Omental fat pad (tissue), 4 donors: ENCODE measurements around the gene KIF3B. TPM values are rescaled to one million over a fixed set of nuclear protein-coding genes. Genes with fewer than 3 reads are reported as not detected.
A peak's percentile ranks its signal among the peaks of the same experiment; 100 is the strongest.
"Not testable (repeated sequence)": the region's sequence is repeated elsewhere in the genome, so short reads cannot be mapped to it uniquely, and the experiment has no call there.

Experiments used
- ATAC-seq: fragments of 150-250 bp; one replicate; pipeline ENCODE4 v1.9.1; 2016; ENCODE audit warnings: mild to moderate bottlenecking, moderate library complexity; ENCODE audit not compliant: low FRiP score
- DNase-seq: peaks from one replicate; pipeline ENCODE4 v3.0.0-alpha.2; 2019; ENCODE audit warnings: low spot score
- total RNA-seq, 4 donors: library from RNA; depleted of rRNA; stranded (reverse); fragments of >200 nt; gene quantifications; one replicate each; pipeline ENCODE4 v1.1.0, GENCODE V29; 2016
- TF ChIP-seq, protein P1 (sequence below), 3 donors: fragments of 450-650 bp; IDR thresholded peaks; one replicate each; pipeline ENCODE4 v1.5.1; 2016 to 2017; ENCODE audit warnings: antibody characterized with exemption in 3 of 3, mild to moderate bottlenecking in 3 of 3, moderate library complexity in 2 of 3

Gene KIF3B
- total RNA-seq, 4 donors from 2014 or later: 19.9 to 25.4 (median 22.7) TPM

DNA sequence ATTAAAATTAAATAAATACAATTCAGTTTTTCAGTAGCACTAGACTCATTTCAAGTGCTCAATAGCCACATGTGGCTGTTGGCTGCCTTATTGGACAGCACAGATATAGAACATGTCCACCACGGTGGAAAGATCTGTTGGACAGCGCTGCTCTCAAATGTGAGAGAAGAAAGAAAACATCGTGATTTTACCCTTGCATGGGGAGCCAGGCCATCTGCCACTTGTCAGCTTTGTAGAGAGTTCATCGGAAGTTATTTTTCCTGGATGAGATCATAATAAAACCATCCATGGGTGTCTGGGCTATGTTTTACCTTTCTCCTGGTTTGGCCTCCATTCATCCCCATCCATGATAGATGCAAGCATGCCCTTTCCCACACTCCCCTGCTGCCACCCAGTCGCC lies 5.8 kb upstream of the KIF3B start:
- TF ChIP-seq, protein P1, sequence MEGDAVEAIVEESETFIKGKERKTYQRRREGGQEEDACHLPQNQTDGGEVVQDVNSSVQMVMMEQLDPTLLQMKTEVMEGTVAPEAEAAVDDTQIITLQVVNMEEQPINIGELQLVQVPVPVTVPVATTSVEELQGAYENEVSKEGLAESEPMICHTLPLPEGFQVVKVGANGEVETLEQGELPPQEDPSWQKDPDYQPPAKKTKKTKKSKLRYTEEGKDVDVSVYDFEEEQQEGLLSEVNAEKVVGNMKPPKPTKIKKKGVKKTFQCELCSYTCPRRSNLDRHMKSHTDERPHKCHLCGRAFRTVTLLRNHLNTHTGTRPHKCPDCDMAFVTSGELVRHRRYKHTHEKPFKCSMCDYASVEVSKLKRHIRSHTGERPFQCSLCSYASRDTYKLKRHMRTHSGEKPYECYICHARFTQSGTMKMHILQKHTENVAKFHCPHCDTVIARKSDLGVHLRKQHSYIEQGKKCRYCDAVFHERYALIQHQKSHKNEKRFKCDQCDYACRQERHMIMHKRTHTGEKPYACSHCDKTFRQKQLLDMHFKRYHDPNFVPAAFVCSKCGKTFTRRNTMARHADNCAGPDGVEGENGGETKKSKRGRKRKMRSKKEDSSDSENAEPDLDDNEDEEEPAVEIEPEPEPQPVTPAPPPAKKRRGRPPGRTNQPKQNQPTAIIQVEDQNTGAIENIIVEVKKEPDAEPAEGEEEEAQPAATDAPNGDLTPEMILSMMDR (IDR thresholded peaks at IDR 0.05): no peak
- ATAC-seq (no peak), DNase-seq (no peak)

DNA sequence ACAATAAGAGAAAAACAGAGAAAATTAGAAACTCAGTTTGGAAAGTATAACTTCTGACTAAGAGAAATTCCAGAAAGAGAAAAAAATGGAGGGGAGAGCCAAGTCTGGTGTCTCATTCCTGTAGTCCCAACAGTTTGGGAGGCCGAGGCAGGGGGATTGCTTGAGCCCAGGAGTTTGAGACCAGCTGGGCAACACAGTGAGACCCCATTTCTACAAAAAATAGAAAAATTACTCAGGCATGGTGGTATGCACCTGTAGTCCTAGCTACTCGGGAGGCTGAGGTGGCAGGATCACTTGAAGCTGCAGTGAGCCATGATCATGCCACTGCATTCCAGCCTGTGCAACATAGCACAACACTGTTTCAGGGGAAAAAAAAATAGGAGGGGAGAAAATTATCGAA lies 3.1 kb upstream of the KIF3B start:
- TF ChIP-seq, protein P1 (IDR thresholded peaks at IDR 0.05): no peak
- DNase-seq: no peak
- ATAC-seq: no peak

DNA sequence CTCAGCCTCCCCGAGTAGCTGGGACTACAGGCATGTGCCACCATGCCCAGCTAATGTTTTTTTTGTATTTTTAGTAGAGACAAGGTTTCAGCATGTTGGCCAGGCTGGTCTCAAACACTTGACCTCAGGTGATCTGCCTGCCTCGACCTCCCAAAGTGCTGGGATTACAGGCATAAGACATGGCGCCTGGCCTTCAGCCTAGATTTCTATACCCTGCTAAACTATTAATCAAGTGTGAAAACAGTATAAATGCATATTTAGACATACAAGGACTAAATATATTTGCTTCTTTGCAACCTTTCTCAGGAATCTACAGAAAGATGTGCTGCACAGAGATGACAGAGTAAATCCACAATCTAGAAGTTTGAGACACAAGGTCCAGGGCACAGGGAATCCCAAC lies 2.3 kb upstream of the KIF3B start:
- ATAC-seq, DNase-seq: not testable (repeated sequence)

DNA sequence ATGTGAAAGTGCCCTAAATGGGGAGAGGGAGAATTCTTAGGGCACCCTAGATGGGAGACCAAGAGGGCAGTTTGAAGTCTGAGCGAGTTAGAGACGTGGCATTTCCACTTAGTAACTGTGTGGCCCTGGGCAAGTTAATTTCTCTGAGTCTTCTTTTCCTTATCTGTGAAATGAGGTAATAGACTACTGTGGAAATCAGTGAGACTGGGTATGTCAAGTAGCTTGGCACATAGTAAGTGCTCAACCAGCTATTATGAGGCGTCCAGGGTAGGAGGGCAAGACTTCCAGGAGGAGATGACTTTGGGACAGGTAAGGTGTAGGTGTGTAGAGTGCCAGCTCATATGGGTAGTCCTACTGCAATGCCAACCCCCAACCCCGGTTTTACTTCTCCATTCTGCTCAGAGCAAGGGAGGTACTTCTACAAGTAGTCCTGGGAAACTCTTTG lies 770 bp downstream of the KIF3B start:
- DNase-seq: no peak
- TF ChIP-seq, protein P1 (IDR thresholded peaks at IDR 0.05): no peak
- ATAC-seq: peak; percentile 15

DNA sequence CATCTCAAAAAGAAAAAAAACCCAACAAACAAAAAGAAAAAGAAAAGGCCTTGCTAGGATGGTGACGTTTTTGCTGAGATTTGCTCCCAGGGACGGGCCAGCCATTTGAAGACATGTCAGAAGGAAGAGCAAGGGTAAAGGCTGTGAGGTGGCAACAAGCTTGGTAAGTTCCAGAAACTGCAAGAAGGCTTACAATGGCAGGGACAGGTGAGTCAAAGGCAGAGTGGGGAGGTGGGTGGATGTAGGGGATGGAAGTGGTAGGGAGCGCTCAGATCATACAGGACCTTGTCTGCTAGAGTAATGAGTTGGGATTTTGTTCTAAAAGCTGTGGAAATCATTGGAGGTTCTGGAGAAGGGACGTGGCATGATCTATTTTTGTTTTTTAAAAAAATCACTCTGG lies 4.3 kb downstream of the KIF3B start:
- no peak for ATAC-seq
- DNase-seq: no peak
- TF ChIP-seq, protein P1 (IDR thresholded peaks at IDR 0.05): no peak

DNA sequence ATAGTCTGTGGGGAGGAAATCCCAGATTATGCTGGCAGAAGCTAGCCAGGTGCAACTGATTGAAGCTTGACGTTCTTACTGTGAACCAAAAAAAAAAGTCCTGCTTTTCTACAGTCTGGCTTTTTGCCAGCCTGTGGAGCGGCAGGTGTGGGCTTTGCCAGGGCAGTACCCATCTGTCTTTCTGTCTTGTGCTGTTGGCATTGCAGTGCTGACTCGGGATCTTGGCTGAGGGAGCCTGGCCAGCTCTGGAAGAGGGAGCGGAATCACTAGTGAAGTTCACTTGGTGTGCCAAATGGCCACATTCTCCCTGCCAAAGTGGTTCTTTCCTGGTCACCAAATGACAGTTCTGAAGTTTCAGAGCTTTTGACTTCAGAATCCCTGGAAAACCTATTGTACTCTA lies 5.0 kb downstream of the KIF3B start:
- DNase-seq (no peak), ATAC-seq (no peak)
- TF ChIP-seq, protein P1 (IDR thresholded peaks at IDR 0.05): no peak

DNA sequence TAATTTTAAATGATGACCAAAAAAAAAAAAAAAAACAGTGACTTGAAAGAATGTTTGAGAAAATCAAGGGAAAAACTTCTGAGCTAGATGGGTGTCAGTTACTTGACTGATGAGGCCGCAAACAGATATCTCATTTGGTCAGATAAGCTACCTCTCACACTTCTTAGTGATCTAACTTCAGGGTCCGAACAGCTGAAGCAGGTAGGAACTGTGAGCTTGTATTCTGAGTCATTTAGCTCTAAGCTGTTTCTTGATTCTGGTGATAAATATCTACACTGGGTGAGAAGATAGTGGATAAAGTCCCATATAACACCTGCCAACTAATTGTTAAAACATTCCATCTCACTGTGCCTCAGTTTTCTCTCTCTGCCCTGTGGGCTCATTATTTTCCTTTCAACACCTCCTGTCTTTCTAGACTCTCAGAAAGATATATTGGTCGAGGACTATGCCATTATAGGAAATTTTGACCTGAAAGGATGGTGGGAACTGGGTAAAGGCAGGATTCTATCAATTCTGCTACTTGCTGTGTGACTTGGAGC lies 7.7 kb downstream of the KIF3B start:
- ATAC-seq: no peak
- no peak for DNase-seq
- TF ChIP-seq, protein P1 (IDR thresholded peaks at IDR 0.05): no peak
